B cell (primary cell): ENCODE measurements around the gene ALDH1L2. TPM values are rescaled to one million over a fixed set of nuclear protein-coding genes. Genes with fewer than 3 reads are reported as not detected.

ENCODE experiments used
- ATAC-seq: fragments of 200-7000 bp; cut with Tn5 transposase; one replicate; pipeline ENCODE4 v1.10.0; 2021; ENCODE audit warnings: low read depth, mild to moderate bottlenecking, moderate number of reproducible peaks, moderate library complexity
- CTCF ChIA-PET: fragments of 350-600 bp; sonication (Branson Sonifier 250); formaldehyde crosslinking; loops from one replicate; lab custom pipeline; 2021; ENCODE audit warnings: antibody characterized with exemption, inconsistent platforms; lab: Charles Lee
- POLR2A ChIA-PET: fragments of 350-600 bp; sonication (Branson Sonifier 250); formaldehyde crosslinking; loops from one replicate; lab custom pipeline; 2021; ENCODE audit warnings: antibody characterized with exemption; lab: Charles Lee
- DNase-seq: peaks from one replicate; pipeline ENCODE4 v3.0.0; 2013
- H2AFZ ChIP-seq: 2 replicates; pipeline ENCODE4 v1.6.1; 2012; ENCODE audit warnings: mild to moderate bottlenecking, low read depth, low read length; ENCODE audit not compliant: insufficient read depth, poor library complexity, severe bottlenecking
- H3K27ac ChIP-seq, 2 donors: 1 replicate in 1 of 2; 2 replicates in 1 of 2; pipeline ENCODE4 v1.5.1; 2012 to 2013; ENCODE audit warnings: low read length in 2 of 2, mild to moderate bottlenecking in 2 of 2, moderate library complexity in 1 of 2
- H3K27me3 ChIP-seq, 4 experiments: fragments of 200-600 bp in 1 of 4; sonication (generic) in 1 of 4; replicated peaks in 1 of 4; 1 replicate in 2 of 4; 2 replicates in 2 of 4; pipeline versions ENCODE4 v1.6.1 to v1.7.0; 2013 to 2016; ENCODE audit warnings: low read length in 3 of 4, mild to moderate bottlenecking in 2 of 4, mixed read lengths in 1 of 4, moderate library complexity in 1 of 4; ENCODE audit not compliant: insufficient read depth in 4 of 4, control insufficient read depth in 3 of 4; ENCODE audit errors: control extremely low read depth in 1 of 4
- H3K36me3 ChIP-seq, 2 experiments: replicated peaks in 1 of 2; 1 replicate in 1 of 2; 2 replicates in 1 of 2; pipeline versions ENCODE4 v1.6.1 to v1.7.1; 2013; ENCODE audit warnings: low read length in 1 of 2; ENCODE audit not compliant: insufficient read depth in 2 of 2, control insufficient read depth in 1 of 2; ENCODE audit errors: control extremely low read depth in 1 of 2, extremely low read depth in 1 of 2
- H3K4me1 ChIP-seq, 2 donors: fragments of 200-600 bp in 1 of 2; sonication (generic) in 1 of 2; 1 replicate in 1 of 2; 2 replicates in 1 of 2; pipeline versions ENCODE4 v1.5.1 to v1.6.1; 2013 to 2017; ENCODE audit warnings: low read length in 2 of 2; ENCODE audit not compliant: control insufficient read depth in 2 of 2, insufficient read depth in 2 of 2
- H3K4me2 ChIP-seq: replicated peaks from 2 replicates; pipeline ENCODE3; 2012; ENCODE audit warnings: mild to moderate bottlenecking, low read depth, low read length; ENCODE audit not compliant: poor library complexity, severe bottlenecking
- H3K4me3 ChIP-seq, 5 experiments: fragments of 200-600 bp in 1 of 5; sonication (generic) in 1 of 5; 1 replicate in 3 of 5; 2 replicates in 2 of 5; pipeline versions ENCODE4 v1.5.1 to v1.7.0; 2011 to 2016; ENCODE audit warnings: low read length in 4 of 5, mild to moderate bottlenecking in 4 of 5, low read depth in 2 of 5, control low read depth in 1 of 5, moderate library complexity in 1 of 5; ENCODE audit not compliant: insufficient read depth in 1 of 5; ENCODE audit errors: control extremely low read depth in 1 of 5, extremely low read depth in 1 of 5
- H3K79me2 ChIP-seq: fragments of 200-600 bp; sonication (generic); one replicate; pipeline ENCODE4 v1.6.0; 2016; ENCODE audit warnings: low read length; ENCODE audit not compliant: control insufficient read depth, insufficient read depth
- H3K9ac ChIP-seq: fragments of 200-600 bp; sonication (generic); 2 replicates; pipeline ENCODE4 v1.6.1; 2017; ENCODE audit warnings: mild to moderate bottlenecking, low read length, moderate library complexity
- H3K9me3 ChIP-seq, 3 donors: one replicate each; pipeline versions ENCODE4 v1.6.1 to v1.7.1; 2013; ENCODE audit warnings: low read length in 2 of 3; ENCODE audit not compliant: control insufficient read depth in 2 of 3, insufficient read depth in 1 of 3; ENCODE audit errors: control extremely low read depth in 1 of 3
- H4K20me1 ChIP-seq: 2 replicates; pipeline ENCODE4 v1.6.0; 2012; ENCODE audit warnings: mild to moderate bottlenecking, low read length; ENCODE audit not compliant: insufficient read depth, control insufficient read depth, poor library complexity, severe bottlenecking
- H3K27ac Mint-ChIP-seq: one replicate; pipeline ENCODE4 v1.8.0; 2021; ENCODE audit warnings: mixed read lengths
- H3K27me3 Mint-ChIP-seq: one replicate; pipeline ENCODE4 v1.8.0; 2021; ENCODE audit warnings: mixed read lengths
- H3K4me1 Mint-ChIP-seq: one replicate; pipeline ENCODE4 v1.8.0; 2021; ENCODE audit warnings: mixed read lengths
- H3K4me3 Mint-ChIP-seq: one replicate; pipeline ENCODE4 v1.8.0; 2021; ENCODE audit warnings: mixed read lengths
- H3K9me3 Mint-ChIP-seq: one replicate; pipeline ENCODE4 v1.8.0; 2022; ENCODE audit warnings: mixed read lengths; ENCODE audit not compliant: insufficient read depth
- EZH2 ChIP-seq: IDR thresholded peaks from 2 replicates; pipeline ENCODE4 v1.6.1; 2012; ENCODE audit warnings: borderline replicate concordance, low read depth, mild to moderate bottlenecking, moderate library complexity, low read length; ENCODE audit not compliant: insufficient read depth, poor library complexity, severe bottlenecking
- WGBS: methylation state at CpG from one replicate; pipeline ENCODE4 v1.1.5; 2013; ENCODE audit warnings: missing lambda C conversion rate; ENCODE audit not compliant: insufficient coverage; 5-methylcytosine and 5-hydroxymethylcytosine counted together
- intact Hi-C: fragments of 100-400 bp; cut with micrococcal nuclease; formaldehyde crosslinking; loops from one replicate; pipeline ENCODE4 v1.10.0; 2022
- polyA plus RNA-seq: library from polyadenylated mRNA; depleted of rRNA; stranded (reverse); fragments of >200 nt; gene quantifications from 2 replicates; pipeline ENCODE4 v1.2.3, GENCODE V29; 2012
- total RNA-seq, 2 donors: library from RNA; stranded (reverse); fragments of 120-200 nt in 1 of 2; gene quantifications; 1 replicate in 1 of 2; 2 replicates in 1 of 2; pipeline versions ENCODE4 v1.2.3 to v1.2.4, GENCODE V29; 2013 to 2022
- TF ChIP-seq, protein P1 (sequence below): fragments of 200-600 bp; IDR thresholded peaks from one replicate; pipeline ENCODE4 v1.8.0; 2022; ENCODE audit warnings: antibody characterized with exemption, mild to moderate bottlenecking

ALDH1L2 gene
- total and polyA plus RNA-seq, 2 donors (not counting 1 experiment from before 2014, with no cell fraction given) = 0.04 to 0.32 TPM

DNA sequence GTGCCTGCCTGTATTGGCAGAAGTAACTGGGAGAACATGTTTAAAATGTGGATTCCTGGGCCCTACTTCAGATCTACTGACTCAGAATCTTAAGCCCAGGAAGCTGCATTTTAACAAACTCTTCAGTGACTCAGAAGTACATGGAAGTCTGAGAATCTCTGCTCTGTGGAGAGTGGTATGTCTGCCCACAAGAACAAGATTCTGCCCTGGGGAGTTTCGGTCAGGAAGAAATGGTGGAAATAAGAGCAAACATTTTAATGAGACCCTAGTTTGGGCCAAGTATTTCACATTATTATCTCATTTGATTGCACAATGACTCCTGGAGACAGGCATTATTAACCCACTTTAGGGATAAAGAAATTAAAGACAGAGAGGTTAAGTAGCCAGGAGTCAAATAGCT is 8.2 kb downstream of the ALDH1L2 start:
- intact Hi-C loops = no loop called here
- Histone ChIP-seq H3K4me2 (no peak overlapping the region), H4K20me1 (no peaks in the 10 kb centered on the region), H2AFZ (no peak overlapping the region), H3K9me3 (no peaks in the 10 kb centered on the region), H3K36me3 (no peaks in the 10 kb centered on the region), H3K9ac (no peak overlapping the region), H3K4me1 (no peaks in the 10 kb centered on the region), H3K4me3 (no peak overlapping the region), H3K27me3 (peaks cover 0 to 3% (median 0%) of the 10 kb centered on the region in 4 experiments), H3K27ac (no peak overlapping the region), H3K79me2 (no peaks in the 10 kb centered on the region)
- CTCF ChIA-PET = no interaction called here
- no peaks in the 10 kb centered on the region for H3K9me3 Mint-ChIP-seq
- H3K27ac Mint-ChIP-seq = no peak overlapping the region
- TF ChIP-seq, protein P1, sequence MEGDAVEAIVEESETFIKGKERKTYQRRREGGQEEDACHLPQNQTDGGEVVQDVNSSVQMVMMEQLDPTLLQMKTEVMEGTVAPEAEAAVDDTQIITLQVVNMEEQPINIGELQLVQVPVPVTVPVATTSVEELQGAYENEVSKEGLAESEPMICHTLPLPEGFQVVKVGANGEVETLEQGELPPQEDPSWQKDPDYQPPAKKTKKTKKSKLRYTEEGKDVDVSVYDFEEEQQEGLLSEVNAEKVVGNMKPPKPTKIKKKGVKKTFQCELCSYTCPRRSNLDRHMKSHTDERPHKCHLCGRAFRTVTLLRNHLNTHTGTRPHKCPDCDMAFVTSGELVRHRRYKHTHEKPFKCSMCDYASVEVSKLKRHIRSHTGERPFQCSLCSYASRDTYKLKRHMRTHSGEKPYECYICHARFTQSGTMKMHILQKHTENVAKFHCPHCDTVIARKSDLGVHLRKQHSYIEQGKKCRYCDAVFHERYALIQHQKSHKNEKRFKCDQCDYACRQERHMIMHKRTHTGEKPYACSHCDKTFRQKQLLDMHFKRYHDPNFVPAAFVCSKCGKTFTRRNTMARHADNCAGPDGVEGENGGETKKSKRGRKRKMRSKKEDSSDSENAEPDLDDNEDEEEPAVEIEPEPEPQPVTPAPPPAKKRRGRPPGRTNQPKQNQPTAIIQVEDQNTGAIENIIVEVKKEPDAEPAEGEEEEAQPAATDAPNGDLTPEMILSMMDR = no peak
- POLR2A ChIA-PET = no interaction called here
- H3K4me1 Mint-ChIP-seq = peaks cover 7% of the 10 kb centered on the region
- no peak overlapping the region for H3K4me3 Mint-ChIP-seq
- no CpG with 5 or more reads among the region's 1 CpG for WGBS
- ATAC-seq (no peak), DNase-seq (no peak)
- peaks cover 10% of the 10 kb centered on the region for H3K27me3 Mint-ChIP-seq

DNA sequence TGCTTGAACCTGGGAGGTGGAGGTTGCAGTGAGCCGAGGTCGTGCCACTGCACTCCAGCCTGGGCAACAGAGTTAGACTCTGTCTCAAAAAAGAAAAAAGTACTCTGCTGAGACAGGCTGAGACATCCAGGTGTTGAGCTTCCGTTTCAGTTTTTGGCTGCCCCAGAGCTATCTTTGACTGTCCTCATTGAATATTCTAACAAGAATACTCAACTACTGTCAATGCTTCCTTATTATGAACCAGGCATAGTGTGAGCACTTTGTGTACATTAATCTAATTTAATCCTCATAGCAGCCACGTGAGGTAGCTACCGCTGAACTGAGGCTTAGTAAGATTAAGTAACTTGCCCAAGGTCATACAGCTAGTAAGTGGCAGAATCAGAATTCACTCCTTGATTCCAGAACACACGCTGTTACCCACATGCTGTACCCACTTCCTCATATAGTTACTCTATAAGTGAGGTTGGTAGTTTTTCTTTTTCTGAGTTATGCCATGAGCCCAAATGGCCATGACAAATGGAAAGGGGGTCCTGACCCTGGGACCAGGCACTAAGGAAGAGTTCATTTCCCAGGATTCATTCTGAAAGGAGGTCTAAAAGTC is 11.3 kb downstream of the ALDH1L2 start:
- Mint-ChIP-seq H3K4me1 (peaks cover 13% of the 10 kb centered on the region), H3K27ac (no peak overlapping the region), H3K9me3 (no peaks in the 10 kb centered on the region), H3K4me3 (no peak overlapping the region), H3K27me3 (no peaks in the 10 kb centered on the region)
- no peak overlapping the region for H3K27ac ChIP-seq
- H3K9ac ChIP-seq = no peak overlapping the region
- H3K79me2 ChIP-seq = no peaks in the 10 kb centered on the region
- POLR2A ChIA-PET = no interaction called here
- H2AFZ ChIP-seq = no peak overlapping the region
- H4K20me1 ChIP-seq = no peaks in the 10 kb centered on the region
- peaks cover 0 to 3% (median 0%) of the 10 kb centered on the region in 4 experiments for H3K27me3 ChIP-seq
- WGBS = 87% methylated on average over 3 of the region's 6 CpGs
- H3K9me3 ChIP-seq = no peaks in the 10 kb centered on the region
- no peaks in the 10 kb centered on the region for H3K36me3 ChIP-seq
- intact Hi-C loops = no loop called here
- H3K4me3 ChIP-seq = no peak overlapping the region
- TF ChIP-seq, protein P1 = no peak
- TF ChIP-seq EZH2 = no peak
- H3K4me1 ChIP-seq = peaks cover 0 to 7% of the 10 kb centered on the region in 2 donors
- CTCF ChIA-PET = interaction anchor here (0.9 to 1.2 kb wide), 3 partner anchors 13 to 691 kb away, joined by 3 to 5 read pairs (median 4); no protein-coding TSS in a partner anchor
- H3K4me2 ChIP-seq = no peak overlapping the region
- ATAC-seq (no peak), DNase-seq (no peak)
